ENCODE results near the gene PGF. TPM values are rescaled to one million over a fixed set of nuclear protein-coding genes. Genes with fewer than 3 reads are reported as not detected.

PGF gene
- 11.8 TPM for total RNA-seq

DNA sequence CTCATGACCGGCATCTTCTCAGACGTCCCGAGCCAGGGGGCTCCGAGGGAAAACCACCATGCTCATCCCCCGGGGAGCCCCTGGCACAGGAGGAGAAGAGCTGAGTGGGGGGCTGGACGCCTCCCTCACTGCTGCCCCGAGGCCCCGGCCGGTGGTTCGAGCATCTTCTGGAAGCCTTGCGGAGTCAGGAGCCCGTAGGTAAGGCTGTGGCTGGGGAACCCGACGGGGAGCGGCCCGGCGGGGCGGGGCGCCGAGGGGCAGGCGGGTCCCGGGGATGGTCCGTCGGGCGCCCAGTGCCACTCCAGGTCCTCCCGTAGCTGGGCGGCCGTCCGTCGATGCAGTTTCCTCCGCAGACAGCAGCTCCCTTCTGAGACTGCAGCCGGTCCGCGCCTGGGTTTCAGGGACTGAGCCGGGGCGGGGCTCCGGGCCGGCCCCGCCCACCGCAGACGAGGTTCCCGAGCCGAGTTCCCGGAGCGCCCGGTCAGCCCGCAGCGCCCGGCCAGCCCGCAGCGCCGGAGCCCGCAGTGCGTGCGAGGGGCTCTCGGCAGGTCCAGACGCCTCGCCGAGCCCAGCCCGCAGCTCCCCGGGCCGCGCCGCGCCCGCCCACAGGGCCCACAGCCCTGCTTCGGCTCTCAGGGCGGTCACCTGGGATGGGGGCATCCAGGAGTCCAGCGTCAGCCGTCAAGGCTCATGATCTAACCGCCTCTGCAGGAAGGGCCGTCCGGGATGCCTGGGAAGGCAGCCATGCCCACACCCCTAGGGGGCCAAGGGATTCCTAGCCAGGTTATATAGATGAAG lies at the start of gene PGF:
PGF (minus strand) TSS at position 369 of the 798 bp plus-strand sequence; CDS start at position 14, 355 bp downstream.

GRCh38 chr14:75002392-75003249 lies 47.2 kb upstream of the PGF start, which contains the start of gene EIF2B2:
Gene EIF2B2 (plus strand): TSS chr14:75002921. CDS start chr14:75002991, 70 bp downstream.

GRCh38 chr14:74922752-74923401 lies 32.5 kb downstream of the PGF start, which contains the start of gene RPS6KL1:
Gene RPS6KL1 (minus strand): TSS chr14:74923260. CDS start chr14:74921541, 1,719 bp downstream.

Other genes starting within 250 kb of the PGF start
- 30.2 TPM for gene AREL1, start 242.5 kb downstream of the PGF start, total RNA-seq
- 39.0 TPM for gene FCF1, start 242.5 kb downstream of the PGF start, total RNA-seq
- 128 TPM for gene YLPM1, start 192.3 kb downstream of the PGF start, total RNA-seq
- not detected for gene PROX2, start 79.5 kb downstream of the PGF start, total RNA-seq
- gene DLST, start 73.7 kb downstream of the PGF start, total RNA-seq, result 69.8 TPM
- gene RPS6KL1, start 32.3 kb downstream of the PGF start, total RNA-seq, result 32.7 TPM
- gene EIF2B2, start 47.3 kb upstream of the PGF start, total RNA-seq, result 37.4 TPM
- gene MLH3, start 95.9 kb upstream of the PGF start, total RNA-seq, result 70.8 TPM
- 31.5 TPM for gene ACYP1, start 108.4 kb upstream of the PGF start, total RNA-seq
- 2.5 TPM for gene ZC2HC1C, start 114.0 kb upstream of the PGF start, total RNA-seq
- 80.5 TPM for gene NEK9, start 171.5 kb upstream of the PGF start, total RNA-seq
- gene TMED10, start 221.0 kb upstream of the PGF start, total RNA-seq, result 301 TPM

Measured in camera-type eye (tissue), 1 donor.